CD4-positive, CD25-positive, alpha-beta regulatory T cell (primary cell): Measurements from ENCODE around the gene EML4. TPM values are rescaled to one million over a fixed set of nuclear protein-coding genes. Genes with fewer than 3 reads are reported as not detected.
A peak's percentile ranks its signal among the peaks of the same experiment; 100 is the strongest.

ENCODE experiments used
- ATAC-seq, 2 donors: fragments of 150-1000 bp; cut with Tn5 transposase; one replicate each; pipeline ENCODE4 v1.10.0; 2021; ENCODE audit warnings: low read depth in 2 of 2, moderate number of reproducible peaks in 2 of 2, moderate library complexity in 1 of 2
- DNase-seq, 3 donors: peaks; one replicate each; pipeline versions ENCODE4 v3.0.0 to v3.0.0-alpha.2; 2012 to 2022; ENCODE audit warnings: mixed read lengths in 1 of 3
- H3K27ac ChIP-seq: one replicate; pipeline ENCODE4 v1.7.0; 2013; ENCODE audit warnings: mild to moderate bottlenecking, low read length; ENCODE audit not compliant: insufficient read depth, poor library complexity, severe bottlenecking
- H3K27me3 ChIP-seq: one replicate; pipeline ENCODE4 v1.7.0; 2013; ENCODE audit warnings: low read length; ENCODE audit not compliant: control insufficient read depth, insufficient read depth
- H3K36me3 ChIP-seq: one replicate; pipeline ENCODE4 v1.7.0; 2013; ENCODE audit warnings: mild to moderate bottlenecking, low read length, moderate library complexity; ENCODE audit not compliant: control insufficient read depth, insufficient read depth
- H3K4me1 ChIP-seq: 2 replicates; pipeline ENCODE4 v1.7.0; 2013; ENCODE audit warnings: mild to moderate bottlenecking, low read length; ENCODE audit not compliant: insufficient read depth, control insufficient read depth, poor library complexity, severe bottlenecking
- H3K4me3 ChIP-seq: one replicate; pipeline ENCODE4 v1.7.0; 2013; ENCODE audit warnings: low read depth, mild to moderate bottlenecking, low read length, moderate library complexity
- H3K9me3 ChIP-seq, 2 experiments: 1 replicate in 1 of 2; 2 replicates in 1 of 2; pipeline ENCODE4 v1.7.0; 2013; ENCODE audit warnings: low read length in 2 of 2, mild to moderate bottlenecking in 1 of 2, moderate library complexity in 1 of 2; ENCODE audit not compliant: control insufficient read depth in 2 of 2
- H3K27ac Mint-ChIP-seq, 3 donors: one replicate each; pipeline ENCODE4 v1.8.0; 2020 to 2022; ENCODE audit warnings: mild to moderate bottlenecking in 3 of 3, mixed read lengths in 3 of 3, moderate library complexity in 2 of 3
- H3K27me3 Mint-ChIP-seq: one replicate; pipeline ENCODE4 v1.8.0; 2022; ENCODE audit warnings: mild to moderate bottlenecking, mixed read lengths
- H3K36me3 Mint-ChIP-seq: one replicate; pipeline ENCODE4 v1.8.0; 2020; ENCODE audit warnings: mixed read lengths
- H3K4me1 Mint-ChIP-seq, 4 donors: one replicate each; pipeline ENCODE4 v1.8.0; 2020 to 2022; ENCODE audit warnings: mixed read lengths in 4 of 4, mild to moderate bottlenecking in 1 of 4
- H3K4me3 Mint-ChIP-seq, 4 donors: one replicate each; pipeline ENCODE4 v1.8.0; 2020 to 2022; ENCODE audit warnings: mild to moderate bottlenecking in 4 of 4, mixed read lengths in 4 of 4, moderate library complexity in 3 of 4
- H3K9me3 Mint-ChIP-seq, 7 donors: one replicate each; pipeline ENCODE4 v1.8.0; 2020 to 2022; ENCODE audit warnings: mixed read lengths in 7 of 7, mild to moderate bottlenecking in 3 of 7, moderate library complexity in 2 of 7
- polyA plus RNA-seq, 4 donors: library from polyadenylated mRNA; unstranded; fragments of 300-500 nt; fragmentation: Illumina TruSeq; gene quantifications; one replicate each; pipeline ENCODE4 v1.2.3, GENCODE V29; 2021
- total RNA-seq: library from RNA; stranded (reverse); gene quantifications from one replicate; pipeline ENCODE4 v1.2.3, GENCODE V29; 2022

Gene EML4
- total and polyA plus RNA-seq, 5 donors from 2014 or later = 83.7 to 293 (median 90.1) TPM

GRCh38 chr2:42310007-42310515, 140.9 kb downstream of the EML4 start:
- DNase-seq = no peak
- no peaks in the 10 kb centered on the region for H3K27me3 ChIP-seq
- no peaks in the 10 kb centered on the region for H3K27me3 Mint-ChIP-seq
- H3K36me3 Mint-ChIP-seq = peaks cover 34% of the 10 kb centered on the region
- H3K4me1 ChIP-seq = peaks cover 6% of the 10 kb centered on the region
- H3K9me3 Mint-ChIP-seq = no peaks in the 10 kb centered on the region
- no peak for ATAC-seq
- H3K27ac ChIP-seq = no peak overlapping the region
- no peaks in the 10 kb centered on the region for H3K9me3 ChIP-seq
- no peak overlapping the region for H3K4me3 ChIP-seq
- H3K27ac Mint-ChIP-seq = peak overlapping the region; percentile 47 to 79 (median 59)
- H3K4me3 Mint-ChIP-seq = no peak overlapping the region
- H3K36me3 ChIP-seq = peaks cover 49% of the 10 kb centered on the region
- peaks cover 7 to 28% (median 22%) of the 10 kb centered on the region in 4 donors for H3K4me1 Mint-ChIP-seq

GRCh38 chr2:42312106-42312505, 143.0 kb downstream of the EML4 start:
- Histone ChIP-seq H3K36me3 (peaks cover 55% of the 10 kb centered on the region), H3K27ac (no peak overlapping the region), H3K9me3 (no peaks in the 10 kb centered on the region), H3K4me3 (no peak overlapping the region), H3K4me1 (peaks cover 3% of the 10 kb centered on the region), H3K27me3 (no peaks in the 10 kb centered on the region)
- DNase-seq = no peak
- no peak for ATAC-seq
- Mint-ChIP-seq H3K4me1 (peaks cover 16 to 25% (median 19%) of the 10 kb centered on the region in 4 donors), H3K27me3 (no peaks in the 10 kb centered on the region), H3K4me3 (no peak overlapping the region), H3K9me3 (no peaks in the 10 kb centered on the region), H3K36me3 (peaks cover 37% of the 10 kb centered on the region), H3K27ac (no peak overlapping the region)

- no peak for ATAC-seq
- H3K27me3 Mint-ChIP-seq = no peaks in the 10 kb centered on the region
- peaks cover 29% of the 10 kb centered on the region for H3K36me3 Mint-ChIP-seq
Observed at GRCh38 chr2:42314892-42315468, 145.8 kb downstream of the EML4 start.

DNA sequence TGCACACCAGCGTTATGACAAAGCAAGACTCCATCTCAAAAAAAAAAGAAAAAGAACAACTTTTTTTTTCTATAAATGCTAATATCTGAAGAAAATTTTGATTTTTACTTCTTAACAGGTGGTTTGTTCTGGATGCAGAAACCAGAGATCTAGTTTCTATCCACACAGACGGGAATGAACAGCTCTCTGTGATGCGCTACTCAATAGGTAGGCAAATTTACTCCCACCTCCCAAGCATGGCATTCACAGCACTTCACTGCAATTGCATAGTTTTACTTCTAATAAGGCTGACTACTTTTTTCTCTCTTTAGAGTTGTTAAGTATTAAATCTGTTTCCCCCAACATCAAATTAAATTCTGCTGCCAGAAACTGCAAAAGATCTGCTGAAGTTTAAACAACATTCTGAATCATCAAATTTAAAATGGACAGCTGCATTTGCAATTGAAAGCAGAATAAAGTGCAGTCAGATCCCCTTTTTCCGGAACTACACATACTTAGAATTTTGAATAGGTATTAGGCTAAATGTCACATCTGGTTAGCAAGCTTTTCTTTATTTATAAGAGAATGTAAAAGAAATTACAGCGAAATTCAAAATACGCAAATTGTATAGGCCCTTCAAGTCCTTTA, 146.8 kb downstream of the EML4 start:
- Histone ChIP-seq H3K36me3 (peaks cover 68% of the 10 kb centered on the region), H3K4me3 (no peak overlapping the region), H3K27me3 (no peaks in the 10 kb centered on the region), H3K9me3 (no peaks in the 10 kb centered on the region), H3K4me1 (peaks cover 3% of the 10 kb centered on the region), H3K27ac (peak overlapping the region; percentile 33)
- Mint-ChIP-seq H3K36me3 (peaks cover 34% of the 10 kb centered on the region), H3K9me3 (no peaks in the 10 kb centered on the region), H3K27ac (peak overlapping the region; percentile 31 to 59 (median 56)), H3K27me3 (no peaks in the 10 kb centered on the region), H3K4me1 (peaks cover 17 to 27% (median 22%) of the 10 kb centered on the region in 4 donors), H3K4me3 (no peak overlapping the region)
- ATAC-seq (no peak), DNase-seq (no peak)

More at GRCh38 chr2:42314892-42315468, 145.8 kb downstream of the EML4 start:
- H3K4me3 ChIP-seq = no peak overlapping the region
- H3K4me1 ChIP-seq = peaks cover 3% of the 10 kb centered on the region
- H3K9me3 Mint-ChIP-seq = no peaks in the 10 kb centered on the region
- no peak for DNase-seq
- peaks cover 60% of the 10 kb centered on the region for H3K36me3 ChIP-seq
- H3K27ac Mint-ChIP-seq = peak overlapping the region; percentile 20 to 91 (median 31)
- H3K27me3 ChIP-seq = no peaks in the 10 kb centered on the region
- H3K27ac ChIP-seq = no peak overlapping the region
- H3K9me3 ChIP-seq = no peaks in the 10 kb centered on the region
- H3K4me3 Mint-ChIP-seq = peak overlapping the region in 1 of 4 donors; percentile 14
- peaks cover 17 to 22% (median 20%) of the 10 kb centered on the region in 4 donors for H3K4me1 Mint-ChIP-seq

DNA sequence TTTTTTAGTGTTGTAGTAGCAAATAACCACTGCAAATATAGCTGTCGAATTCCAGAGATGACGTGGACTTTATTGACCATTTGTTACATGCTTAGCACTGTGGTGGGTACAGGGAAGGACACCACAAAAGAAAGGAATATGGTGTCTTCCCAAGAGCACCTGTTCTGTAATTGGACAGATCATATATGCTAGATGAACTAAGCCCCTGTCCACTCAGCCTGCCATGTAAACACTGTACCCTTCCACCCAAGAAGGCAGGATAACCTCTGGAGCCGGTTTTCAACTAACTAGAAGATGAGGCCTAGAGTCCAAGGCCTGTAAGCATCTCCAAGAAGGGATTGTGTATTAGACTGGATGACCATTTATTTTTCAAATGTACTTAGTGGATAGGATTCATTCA, 147.8 kb downstream of the EML4 start:
- Mint-ChIP-seq H3K27me3 (no peaks in the 10 kb centered on the region), H3K36me3 (peaks cover 38% of the 10 kb centered on the region), H3K4me1 (peaks cover 23 to 37% (median 27%) of the 10 kb centered on the region in 4 donors), H3K27ac (peak overlapping the region; percentile 31 to 82 (median 38)), H3K9me3 (no peaks in the 10 kb centered on the region), H3K4me3 (no peak overlapping the region)
- peaks cover 67% of the 10 kb centered on the region for H3K36me3 ChIP-seq
- H3K4me3 ChIP-seq = no peak overlapping the region
- peak overlapping the region; percentile 5 for H3K27ac ChIP-seq
- ATAC-seq (no peak), DNase-seq (no peak)
- H3K9me3 ChIP-seq = no peaks in the 10 kb centered on the region
- H3K27me3 ChIP-seq = no peaks in the 10 kb centered on the region
- H3K4me1 ChIP-seq = peaks cover 4% of the 10 kb centered on the region

DNA sequence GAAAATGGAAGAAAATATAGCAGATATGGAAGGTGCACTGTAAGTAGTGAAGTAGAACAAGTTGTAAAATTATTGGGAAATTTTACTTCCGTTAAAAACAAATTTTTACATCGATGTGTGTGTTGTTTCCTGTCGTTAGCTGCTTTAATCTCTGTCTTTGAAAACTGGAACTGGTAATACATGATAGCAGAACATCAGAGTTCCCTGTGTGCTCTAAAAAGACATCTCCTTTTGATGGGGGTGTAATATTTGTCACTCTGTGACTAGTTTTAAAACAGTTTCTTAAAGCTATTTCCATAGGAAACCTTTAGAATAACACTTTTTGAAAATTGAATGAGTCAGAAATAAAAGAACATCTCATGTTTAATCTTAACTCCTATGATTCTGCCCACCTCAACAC, 148.3 kb downstream of the EML4 start:
- H3K27ac ChIP-seq = peak overlapping the region; percentile 5
- peaks cover 70% of the 10 kb centered on the region for H3K36me3 ChIP-seq
- Mint-ChIP-seq H3K4me1 (peaks cover 24 to 39% (median 29%) of the 10 kb centered on the region in 4 donors), H3K36me3 (peaks cover 41% of the 10 kb centered on the region), H3K27me3 (no peaks in the 10 kb centered on the region), H3K9me3 (no peaks in the 10 kb centered on the region), H3K27ac (peak overlapping the region; percentile 31 to 82 (median 39)), H3K4me3 (peak overlapping the region in 2 of 4 donors; percentile 41 to 90)
- ATAC-seq (no peak), DNase-seq (no peak)
- no peaks in the 10 kb centered on the region for H3K9me3 ChIP-seq
- H3K4me3 ChIP-seq = no peak overlapping the region
- H3K27me3 ChIP-seq = no peaks in the 10 kb centered on the region
- peaks cover 7% of the 10 kb centered on the region for H3K4me1 ChIP-seq

DNA sequence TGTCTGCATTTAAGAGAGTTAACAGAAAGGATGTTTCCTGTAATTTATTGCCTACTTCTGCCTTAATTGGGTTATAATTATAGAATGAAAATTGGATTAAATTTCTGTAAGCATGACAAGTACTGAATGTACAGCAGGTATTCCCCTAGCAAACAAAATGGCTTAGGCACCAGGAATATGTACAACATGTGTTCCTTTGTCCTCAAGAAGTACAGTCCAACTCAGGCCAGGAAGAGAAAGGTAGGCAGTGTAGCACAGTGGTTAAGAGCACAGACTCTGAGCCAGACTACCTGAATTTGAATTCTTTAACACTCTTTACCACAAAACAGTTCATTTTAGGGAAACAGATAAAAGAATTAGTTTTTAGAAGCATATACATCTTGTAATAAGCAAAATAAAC, 148.8 kb downstream of the EML4 start:
- H3K36me3 Mint-ChIP-seq = peaks cover 43% of the 10 kb centered on the region
- no peak for DNase-seq
- no peaks in the 10 kb centered on the region for H3K27me3 ChIP-seq
- peaks cover 7% of the 10 kb centered on the region for H3K4me1 ChIP-seq
- H3K27ac ChIP-seq = no peak overlapping the region
- H3K9me3 ChIP-seq = no peaks in the 10 kb centered on the region
- ATAC-seq = no peak
- H3K36me3 ChIP-seq = peaks cover 72% of the 10 kb centered on the region
- H3K27me3 Mint-ChIP-seq = no peaks in the 10 kb centered on the region
- H3K4me1 Mint-ChIP-seq = peaks cover 24 to 41% (median 32%) of the 10 kb centered on the region in 4 donors
- peak overlapping the region in 1 of 4 donors; percentile 41 for H3K4me3 Mint-ChIP-seq
- no peak overlapping the region for H3K4me3 ChIP-seq
- H3K27ac Mint-ChIP-seq = peak overlapping the region; percentile 31 to 89 (median 82)
- no peaks in the 10 kb centered on the region for H3K9me3 Mint-ChIP-seq
